ENCODE data around the gene ZNF532.

DNA sequence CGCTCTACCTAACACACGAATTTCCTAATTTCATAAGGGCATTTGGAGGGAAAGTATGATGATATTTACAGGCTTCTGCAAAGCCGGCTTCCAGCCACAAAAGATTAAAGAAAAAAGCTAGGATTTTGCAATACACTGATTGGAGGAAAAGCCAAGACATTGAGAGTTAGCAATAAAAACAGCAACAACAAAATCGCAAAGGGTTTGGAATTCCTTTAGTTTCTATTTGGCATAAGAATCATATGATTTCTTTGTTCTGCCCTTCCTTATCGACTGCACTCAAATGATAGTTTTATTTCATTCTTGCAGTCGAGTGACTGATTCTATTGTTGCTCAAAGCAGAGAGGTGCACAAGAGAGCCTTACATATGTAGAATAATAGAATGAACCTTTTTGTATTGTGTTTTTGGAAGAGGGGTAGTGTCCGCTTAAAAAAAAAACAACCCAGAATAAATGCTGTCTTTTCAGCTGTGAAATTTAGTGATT is 3.9 kb upstream of the ZNF532 start:
- TF ChIP-seq, protein P1, sequence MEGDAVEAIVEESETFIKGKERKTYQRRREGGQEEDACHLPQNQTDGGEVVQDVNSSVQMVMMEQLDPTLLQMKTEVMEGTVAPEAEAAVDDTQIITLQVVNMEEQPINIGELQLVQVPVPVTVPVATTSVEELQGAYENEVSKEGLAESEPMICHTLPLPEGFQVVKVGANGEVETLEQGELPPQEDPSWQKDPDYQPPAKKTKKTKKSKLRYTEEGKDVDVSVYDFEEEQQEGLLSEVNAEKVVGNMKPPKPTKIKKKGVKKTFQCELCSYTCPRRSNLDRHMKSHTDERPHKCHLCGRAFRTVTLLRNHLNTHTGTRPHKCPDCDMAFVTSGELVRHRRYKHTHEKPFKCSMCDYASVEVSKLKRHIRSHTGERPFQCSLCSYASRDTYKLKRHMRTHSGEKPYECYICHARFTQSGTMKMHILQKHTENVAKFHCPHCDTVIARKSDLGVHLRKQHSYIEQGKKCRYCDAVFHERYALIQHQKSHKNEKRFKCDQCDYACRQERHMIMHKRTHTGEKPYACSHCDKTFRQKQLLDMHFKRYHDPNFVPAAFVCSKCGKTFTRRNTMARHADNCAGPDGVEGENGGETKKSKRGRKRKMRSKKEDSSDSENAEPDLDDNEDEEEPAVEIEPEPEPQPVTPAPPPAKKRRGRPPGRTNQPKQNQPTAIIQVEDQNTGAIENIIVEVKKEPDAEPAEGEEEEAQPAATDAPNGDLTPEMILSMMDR (IDR thresholded peaks at IDR 0.05) = no peak
- no peak for TF ChIP-seq ZFX (IDR thresholded peaks at IDR 0.05; ENCODE audit: borderline replicate concordance)
